Activated CD4-positive, alpha-beta T cell treated with anti-CD3 and anti-CD28 coated beads, Interleukin-10, Interleukin-2, amounts not matched to agents 100 ng/mL and 50 ng/mL, durations not matched to agents 16 hours and 8 hours (primary cell): ENCODE measurements around the gene MBTD1.
"Not testable (repeated sequence)": the region's sequence is repeated elsewhere in the genome, so short reads cannot be mapped to it uniquely, and the experiment has no call there.

ENCODE experiments used
- DNase-seq: peaks from one replicate; pipeline ENCODE4 v3.0.0-alpha.2; 2020

The MBTD1 gene

DNA sequence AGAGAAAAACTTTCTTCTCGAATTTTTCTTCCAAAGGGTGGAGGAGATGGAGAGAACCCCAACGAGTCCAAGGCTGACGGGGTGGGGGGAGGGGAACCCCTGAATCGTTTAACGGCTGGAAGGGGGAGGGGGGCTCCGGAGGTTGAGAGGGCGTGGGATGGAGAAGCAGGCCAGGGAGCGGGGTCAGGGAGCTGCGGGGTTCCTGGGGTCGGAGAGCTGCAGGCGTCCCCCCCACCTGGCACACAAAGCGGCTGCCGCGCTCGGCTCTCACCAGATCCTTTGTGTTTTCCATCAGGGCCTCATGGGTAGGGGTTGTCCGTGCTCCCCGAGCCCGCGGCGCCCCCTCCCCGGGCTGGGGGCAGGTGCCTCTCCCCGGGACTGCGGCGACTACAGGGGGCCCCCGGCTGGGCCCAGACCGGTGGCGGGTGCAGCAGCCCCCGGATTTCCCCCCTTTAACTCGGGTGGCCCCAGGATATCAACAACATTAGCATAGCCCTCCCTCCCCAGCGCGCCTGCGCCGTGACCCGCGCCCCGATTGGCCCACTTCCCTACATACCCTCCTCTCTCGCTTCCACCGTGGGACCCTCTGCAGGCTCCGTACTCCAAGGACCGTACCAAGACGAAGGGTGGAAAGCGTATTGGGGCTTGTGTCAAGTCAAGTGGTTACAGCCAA is at the start of gene MBTD1:
Gene MBTD1, minus strand, starts transcription at position 486 of the 673 bp plus-strand sequence. CDS start 34,888 bp downstream, outside the sequence.
- DNase-seq: peak; percentile 96

DNA sequence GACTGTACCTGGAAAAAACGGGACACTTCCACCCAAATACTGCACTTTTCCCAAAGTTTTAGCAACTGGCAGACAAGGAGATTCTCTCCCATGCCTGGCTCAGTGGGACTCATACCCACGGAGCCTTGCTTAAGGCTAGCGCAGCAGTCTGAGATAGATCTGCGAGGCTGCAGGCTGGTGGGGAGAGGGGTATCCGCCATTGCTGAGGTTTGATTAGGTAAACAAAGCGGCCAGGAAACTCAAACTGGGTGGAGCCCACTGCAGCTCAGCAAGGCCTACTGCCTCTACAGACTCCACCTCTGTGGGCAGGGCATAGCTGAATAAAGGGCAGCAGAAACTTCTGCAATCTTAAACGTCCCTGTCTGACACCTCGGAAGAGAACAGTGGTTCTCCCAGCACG is 45.3 kb upstream of the MBTD1 start:
- DNase-seq: no peak

DNA sequence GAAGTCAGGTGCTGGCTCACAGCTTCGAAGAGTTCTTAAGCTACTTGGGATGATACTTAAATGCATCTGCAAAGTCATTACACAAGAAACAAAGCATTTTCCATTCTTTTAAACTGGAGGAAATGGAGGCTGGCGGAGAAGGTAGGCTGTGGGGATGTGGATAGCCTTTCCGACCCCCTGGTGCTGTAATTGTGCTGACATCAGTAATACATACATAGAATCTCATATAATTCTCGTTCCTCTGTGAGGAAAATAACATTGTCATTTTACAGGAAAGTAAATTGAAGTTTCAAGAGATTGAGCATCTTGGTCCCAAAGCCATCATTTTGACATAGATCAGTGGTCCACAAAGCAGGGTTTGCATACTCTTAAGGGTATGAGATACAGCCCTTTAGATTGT is 40.0 kb upstream of the MBTD1 start:
- DNase-seq: no peak

DNA sequence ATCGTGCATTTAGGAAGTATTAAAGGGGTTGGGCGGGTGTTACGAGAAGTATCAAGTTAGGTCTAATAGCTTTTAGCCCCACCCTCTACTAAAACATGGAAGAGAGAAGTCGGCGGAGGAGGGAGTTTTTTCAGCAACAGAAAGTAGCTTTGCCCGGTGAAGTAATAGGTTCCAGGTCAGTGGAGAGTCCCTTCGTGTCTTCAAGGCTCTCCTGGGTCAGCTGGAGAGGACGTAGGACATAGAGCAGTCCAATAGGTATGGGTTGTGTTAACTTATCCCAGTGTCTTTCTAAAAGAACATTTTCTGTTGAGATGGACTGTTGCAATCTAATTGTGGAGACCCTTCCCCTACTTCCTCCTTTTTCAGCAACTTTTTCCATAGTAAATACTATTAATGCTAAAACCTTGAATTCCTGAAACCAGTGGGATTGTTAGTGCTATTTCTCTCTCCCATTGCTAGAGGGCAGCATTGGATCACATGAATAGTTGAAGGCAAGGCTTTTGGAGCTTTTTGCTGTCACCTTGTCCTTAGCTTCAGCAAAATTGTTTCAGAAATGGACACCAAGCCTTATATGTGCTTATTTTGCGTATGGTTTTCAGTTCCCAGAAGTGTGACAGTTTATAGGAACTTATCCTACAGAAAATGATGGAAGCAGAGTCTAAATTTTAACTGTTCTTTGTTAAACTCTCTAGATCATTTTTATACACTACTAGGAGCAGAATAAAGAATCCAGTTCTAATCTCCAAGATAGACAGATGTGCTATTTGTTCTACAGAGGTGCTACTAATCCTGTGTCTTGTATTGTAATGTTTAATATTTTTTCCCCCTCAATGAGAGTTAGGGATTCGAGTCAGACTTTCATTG is 38.9 kb upstream of the MBTD1 start:
- DNase-seq: peak; percentile 17

DNA sequence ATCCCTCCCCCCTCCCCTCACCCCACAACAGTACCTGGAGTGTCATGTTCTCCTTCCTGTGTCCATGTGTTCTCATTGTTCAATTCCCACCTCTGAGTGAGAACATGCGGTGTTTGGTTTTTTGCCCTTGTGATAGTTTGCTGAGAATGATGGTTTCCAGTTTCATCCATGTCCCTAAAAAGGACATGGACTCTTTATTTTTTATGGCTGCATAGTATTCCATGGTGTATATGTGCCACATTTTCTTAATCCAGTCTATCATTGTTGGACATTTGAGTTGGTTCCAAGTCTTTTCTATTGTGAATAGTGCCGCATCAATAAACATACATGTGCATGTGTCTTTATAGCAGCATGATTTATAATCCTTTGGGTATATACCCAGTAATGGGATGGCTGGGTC is 34.5 kb upstream of the MBTD1 start:
- DNase-seq: not testable (repeated sequence)

DNA sequence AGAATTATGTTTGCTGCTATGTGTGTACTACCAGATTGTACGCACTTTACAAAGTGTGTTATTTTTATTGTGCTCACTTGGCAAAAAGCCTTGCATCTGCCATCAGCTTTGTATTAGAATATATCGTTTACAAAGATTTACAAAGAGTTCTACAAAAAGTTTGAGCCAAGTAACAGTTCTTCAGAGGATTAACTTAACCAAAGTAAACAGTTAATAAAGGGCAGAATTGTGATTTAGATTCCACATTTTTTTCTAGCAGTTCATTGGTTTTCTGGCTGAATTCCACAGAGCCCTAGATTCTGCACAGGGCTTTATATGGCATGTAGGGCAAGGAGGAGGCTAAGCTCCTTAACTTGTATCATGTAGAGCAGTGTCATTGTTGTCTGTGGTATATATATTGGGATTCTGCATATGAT is 29.9 kb upstream of the MBTD1 start:
- DNase-seq: no peak

DNA sequence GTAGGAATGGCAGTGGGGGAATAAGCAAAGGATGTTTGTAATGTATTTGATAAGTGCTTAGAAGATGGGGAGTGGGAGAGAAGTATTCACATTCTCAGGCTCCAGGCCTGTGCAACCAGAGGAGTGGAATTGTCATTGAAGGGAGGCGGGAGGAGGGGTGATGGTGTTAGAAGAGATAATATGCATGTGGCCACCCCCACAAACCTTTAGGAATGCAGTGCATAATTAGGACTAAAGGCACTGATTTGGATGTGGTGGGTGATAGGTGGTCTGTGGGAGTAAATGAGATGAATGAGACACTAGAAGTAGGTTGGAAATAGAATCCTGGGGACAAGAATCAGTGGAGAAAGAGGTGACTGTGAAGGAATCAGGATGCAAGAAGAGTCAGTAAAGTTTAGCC is 27.6 kb upstream of the MBTD1 start:
- DNase-seq: no peak

DNA sequence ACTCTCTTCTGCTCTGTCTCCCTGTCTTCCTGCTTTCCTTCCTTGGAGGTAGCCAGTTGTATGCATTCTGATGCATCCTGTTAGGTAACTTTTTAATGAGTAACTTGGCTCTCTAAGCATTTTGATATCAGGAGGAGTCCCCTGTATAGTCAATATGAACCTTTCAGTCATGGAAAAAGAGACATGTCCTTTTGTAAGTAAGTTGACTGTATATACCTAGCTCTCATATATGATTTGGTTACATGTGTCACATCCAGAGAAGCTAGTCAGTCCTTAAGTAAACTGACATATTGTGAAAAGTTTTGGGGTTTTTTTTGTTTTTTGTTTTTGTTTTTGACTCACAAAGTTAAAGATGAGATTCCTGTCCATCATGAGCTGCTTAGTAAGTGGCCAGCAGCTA is 19.3 kb upstream of the MBTD1 start:
- peak; percentile 23 for DNase-seq

DNA sequence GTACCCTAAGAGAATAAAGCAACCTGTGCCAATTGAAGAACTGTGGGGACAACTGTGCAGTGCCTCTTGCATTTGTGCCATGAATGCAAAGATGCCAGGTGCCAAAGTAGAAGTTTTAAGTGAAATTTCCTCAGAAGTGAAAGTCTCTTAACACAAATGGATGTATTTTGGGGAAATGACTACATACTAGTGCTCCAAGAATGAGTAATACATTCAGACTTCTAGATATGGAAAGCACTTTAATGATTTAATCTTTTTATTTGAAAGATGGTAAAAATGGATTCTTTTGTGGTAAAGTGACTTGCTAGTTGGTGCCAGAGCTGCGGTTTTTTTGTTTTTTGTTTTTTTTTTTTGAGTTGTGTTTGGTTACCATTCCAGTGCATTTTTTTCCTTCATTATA is 15.5 kb upstream of the MBTD1 start:
- peak; percentile 26 for DNase-seq

DNA sequence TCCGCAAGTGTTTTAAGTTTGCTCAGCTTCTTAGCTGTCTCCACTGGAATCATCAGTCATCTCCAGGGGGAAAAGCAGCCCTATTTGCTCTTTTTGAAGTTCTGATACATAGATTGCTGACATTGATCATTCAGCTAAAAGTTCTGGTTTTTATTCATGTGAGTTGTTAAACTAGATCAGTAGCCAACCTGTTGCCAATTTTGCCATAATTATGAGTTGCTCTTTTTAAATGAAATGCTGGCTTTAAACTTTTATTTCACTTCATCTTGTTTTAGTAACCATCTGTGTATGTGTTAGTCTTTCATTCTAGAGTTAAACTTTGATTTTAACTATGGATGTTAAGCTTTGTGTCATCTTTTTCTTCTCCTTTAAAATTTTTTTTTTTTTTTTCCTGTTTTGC is 13.0 kb upstream of the MBTD1 start:
- DNase-seq: no peak

DNA sequence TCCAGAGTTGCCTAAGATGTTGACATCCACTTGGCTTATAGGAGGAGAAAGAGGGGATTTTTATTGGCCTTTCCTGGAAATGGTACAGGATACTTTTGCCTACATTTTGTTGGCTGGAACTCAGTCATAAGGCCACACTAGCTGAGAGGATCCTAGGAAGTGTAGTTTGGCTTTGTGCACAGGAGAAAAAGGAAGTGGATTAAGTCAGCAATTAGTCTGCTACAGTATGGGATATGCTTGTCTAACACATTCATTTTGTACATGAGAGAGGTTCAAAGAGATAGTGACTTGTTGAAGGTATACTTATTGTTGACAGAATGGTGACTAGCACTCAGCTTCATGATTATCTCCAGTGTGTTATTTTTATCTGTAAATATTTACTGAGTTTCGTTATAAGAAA is 10.8 kb upstream of the MBTD1 start:
- no peak for DNase-seq

DNA sequence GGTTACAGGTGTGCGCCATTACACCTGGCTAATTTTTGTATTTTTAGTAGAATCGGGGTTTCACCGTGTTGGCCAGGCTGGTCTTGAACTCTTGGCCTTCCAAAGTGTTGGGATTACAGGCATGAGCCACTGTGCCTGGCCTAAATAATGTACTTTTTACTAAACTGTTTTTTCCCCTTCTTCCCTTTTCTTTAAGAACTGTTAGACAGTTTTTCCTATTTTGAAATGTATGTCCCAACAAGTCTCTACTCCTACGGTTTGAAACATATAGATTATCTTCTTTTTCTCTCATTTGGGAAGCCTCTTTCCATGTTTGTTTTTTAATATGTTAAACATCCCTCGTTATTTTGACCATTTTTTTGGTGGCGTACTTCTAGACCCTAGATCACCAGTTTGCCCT is 10.1 kb upstream of the MBTD1 start:
- DNase-seq: no peak

DNA sequence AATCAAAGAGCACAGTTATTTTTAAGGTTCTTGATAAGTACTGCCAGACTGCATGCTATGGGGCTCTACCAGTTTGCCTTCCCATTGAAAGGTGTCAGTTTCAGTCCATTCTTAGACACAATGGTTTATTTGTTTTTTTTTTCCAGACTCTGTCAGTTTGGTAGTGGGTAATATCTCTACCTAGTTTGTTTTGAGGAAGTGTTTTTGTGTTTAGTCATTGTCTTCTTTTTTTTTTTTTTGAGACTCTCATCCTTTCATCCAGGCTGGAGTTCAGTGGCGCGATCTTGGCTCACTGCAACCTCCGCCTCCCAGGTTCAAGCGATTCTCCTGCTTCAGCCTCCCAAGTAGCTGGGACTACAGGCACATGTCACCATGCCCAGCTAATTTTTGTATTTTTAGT is 4.6 kb upstream of the MBTD1 start:
- DNase-seq: not testable (repeated sequence)

DNA sequence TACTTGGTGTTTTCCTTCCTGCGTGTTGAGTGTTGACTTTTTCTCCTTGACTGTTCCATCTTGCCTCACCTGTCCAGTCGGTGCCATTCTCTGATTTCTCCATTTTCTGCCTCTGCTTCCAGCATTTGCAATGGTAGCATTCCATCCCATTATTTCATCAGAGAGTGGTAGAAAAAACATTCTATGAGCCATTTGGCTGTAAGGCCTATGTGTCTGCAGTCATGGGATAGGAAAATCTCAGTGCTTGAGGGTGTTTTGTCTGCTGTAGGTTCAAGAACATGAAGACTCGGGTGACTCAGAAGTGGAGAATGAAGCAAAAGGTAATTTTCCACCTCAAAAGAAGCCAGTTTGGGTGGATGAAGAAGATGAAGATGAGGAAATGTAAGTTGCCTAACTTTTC is 3.2 kb upstream of the MBTD1 start:
- DNase-seq: peak; percentile 31

DNA sequence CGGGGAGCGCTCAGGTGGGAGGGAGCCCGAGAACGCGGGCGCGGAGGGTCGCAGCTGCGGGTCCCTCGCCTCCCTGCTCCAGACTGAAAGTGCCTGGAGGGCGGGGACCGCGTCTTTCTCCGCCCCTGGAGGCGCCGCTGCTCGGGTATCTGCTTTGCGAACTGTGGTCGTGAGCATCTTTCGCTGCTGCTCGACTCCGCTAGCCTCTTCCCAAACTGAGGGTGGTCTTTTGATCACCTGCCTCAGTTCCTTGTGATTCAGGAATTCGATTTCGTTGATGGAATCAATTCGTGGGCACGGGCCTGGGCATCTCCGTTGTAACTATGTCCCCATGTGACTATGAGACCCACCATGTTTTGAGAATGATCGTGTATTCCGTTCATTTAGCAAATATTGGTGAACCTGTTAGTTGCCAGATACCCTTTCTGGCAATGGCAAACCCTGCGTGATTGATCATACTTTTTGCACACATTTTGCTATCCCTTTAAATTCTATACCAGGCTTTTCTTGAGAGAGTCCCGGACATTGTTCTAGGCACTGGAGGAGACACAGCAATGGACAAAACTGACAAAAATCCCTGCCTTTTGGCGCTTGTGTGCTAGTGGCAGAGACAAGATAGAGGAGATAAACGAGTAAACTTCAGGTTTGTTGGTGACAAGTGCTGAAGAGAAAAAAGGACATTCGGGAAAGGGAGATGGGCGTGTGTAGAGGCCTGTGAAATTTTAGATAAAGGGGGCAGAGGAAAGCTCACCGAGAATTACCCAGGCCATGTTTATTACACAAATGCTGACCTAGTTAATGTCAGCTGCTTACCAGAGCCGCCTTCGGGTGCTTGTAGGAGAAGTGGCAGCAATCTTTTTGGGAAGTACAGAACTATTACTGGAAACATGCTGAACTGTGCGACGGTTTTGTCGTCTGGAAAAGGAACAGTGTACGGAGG is 1.4 kb upstream of the MBTD1 start:
- no peak for DNase-seq

DNA sequence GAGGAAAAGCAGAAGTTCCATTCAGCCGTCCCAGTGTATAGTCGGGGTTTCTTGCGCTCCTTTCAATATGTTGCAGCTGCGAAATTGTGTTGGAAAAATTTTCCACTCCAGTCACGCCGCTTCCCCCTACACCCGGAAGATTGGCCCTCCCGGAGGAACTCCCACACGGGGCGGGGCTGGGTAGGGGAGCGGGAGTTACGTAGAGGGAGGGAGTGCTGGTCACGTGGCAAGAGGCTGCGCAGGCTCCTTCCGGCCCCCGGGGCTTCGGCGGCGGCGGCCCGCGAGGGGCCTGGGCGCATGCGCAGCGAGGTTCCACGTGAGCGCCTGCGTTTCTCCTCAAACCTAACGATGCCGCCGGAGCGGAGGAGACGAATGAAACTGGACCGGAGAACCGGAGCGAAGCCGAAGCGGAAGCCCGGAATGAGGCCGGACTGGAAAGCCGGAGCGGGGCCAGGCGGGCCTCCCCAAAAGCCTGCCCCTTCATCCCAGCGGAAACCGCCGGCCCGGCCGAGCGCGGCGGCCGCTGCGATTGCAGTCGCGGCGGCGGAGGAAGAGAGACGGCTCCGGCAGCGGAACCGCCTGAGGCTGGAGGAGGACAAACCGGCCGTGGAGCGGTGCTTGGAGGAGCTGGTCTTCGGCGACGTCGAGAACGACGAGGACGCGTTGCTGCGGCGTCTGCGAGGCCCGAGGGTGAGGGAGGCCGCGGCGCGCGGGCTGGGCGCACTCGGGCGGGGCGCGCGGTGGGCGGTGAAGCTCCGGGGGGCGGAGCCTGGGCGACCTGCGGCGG is 581 bp upstream of the MBTD1 start, which contains the start of gene UTP18:
Gene UTP18, plus strand, starts transcription at position 310 of the 787 bp plus-strand sequence. Its CDS starts 39 bp downstream, at position 349.
- peak; percentile 98 for DNase-seq

DNA sequence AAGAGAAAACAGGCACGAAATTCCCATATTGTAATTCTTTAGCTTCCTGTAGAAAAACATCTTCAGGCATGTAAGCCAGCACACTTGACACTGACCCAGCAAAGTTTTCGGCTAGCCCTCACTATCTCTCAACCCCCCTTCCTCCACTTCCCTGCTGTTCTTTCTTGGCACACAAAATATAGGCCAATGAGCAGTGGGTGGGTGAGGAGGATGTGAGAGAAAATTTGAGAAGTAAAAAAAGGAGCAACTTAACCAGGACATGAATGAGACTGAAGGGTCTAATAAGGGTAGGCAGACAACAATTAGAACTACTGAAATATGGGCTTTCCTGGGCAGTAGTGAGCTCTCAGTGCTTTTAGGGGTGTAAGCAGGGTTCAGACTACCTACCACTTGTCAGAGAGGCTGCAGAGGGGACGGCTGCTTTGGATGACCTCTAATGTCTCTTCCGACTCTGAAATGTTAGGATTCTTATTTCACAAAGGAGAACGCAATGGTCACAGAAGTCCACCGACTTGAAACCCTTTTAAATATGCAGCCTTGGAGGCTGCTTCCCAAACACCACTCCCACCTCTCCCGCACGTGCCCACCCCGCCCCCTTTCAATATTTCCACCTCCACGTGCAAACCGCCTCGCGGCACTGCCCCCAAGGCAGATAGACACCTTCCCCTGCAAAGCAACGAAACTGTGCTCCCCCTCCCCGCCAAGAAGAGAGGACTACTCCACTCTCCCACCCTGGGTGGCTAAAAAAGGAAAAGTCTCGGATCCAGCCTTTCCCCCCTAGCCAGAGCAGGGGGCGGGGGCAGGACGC is 889 bp downstream of the MBTD1 start:
- DNase-seq: no peak

DNA sequence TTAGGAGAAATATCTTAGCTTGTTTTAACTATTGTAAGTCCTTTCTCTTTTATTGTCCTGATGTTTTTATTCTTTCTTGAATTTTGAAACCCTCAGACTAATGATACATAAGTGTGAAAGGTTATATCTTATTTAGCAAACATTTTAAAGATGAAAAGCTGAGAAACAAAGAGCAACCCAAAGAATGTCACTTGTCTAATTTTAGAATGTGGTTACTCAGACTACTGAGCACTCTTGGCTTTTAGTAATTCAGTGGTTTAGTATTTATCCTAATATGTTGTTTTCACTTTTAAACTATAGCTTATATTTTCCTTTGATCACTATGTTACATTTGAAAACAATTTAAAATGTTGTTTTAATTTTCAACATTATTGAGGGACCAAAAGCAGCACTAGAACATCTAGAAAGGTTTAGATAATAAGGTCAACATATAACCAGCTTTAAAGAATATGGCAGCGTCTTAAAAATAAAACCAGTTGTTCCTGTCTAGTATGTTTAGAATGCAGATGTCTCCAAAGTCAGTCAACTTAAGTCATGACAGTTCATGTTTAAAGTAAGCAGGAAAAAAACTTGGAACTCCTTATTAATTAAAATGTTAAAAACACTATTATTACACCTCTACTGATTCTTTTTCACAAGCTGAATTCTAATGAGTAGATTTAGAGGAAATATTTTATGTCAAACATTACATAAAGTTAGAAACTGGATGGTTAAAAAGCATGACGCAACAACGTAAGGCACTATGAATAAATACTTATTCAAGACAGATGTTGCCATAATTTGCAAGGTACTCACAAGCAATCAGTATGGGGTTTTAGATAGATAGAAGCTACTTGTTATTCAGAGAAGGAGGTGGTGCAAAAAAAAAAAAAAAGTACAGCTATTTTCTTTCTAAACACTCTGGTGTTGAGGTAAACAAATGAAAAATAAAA is 2.4 kb downstream of the MBTD1 start:
- no peak for DNase-seq

DNA sequence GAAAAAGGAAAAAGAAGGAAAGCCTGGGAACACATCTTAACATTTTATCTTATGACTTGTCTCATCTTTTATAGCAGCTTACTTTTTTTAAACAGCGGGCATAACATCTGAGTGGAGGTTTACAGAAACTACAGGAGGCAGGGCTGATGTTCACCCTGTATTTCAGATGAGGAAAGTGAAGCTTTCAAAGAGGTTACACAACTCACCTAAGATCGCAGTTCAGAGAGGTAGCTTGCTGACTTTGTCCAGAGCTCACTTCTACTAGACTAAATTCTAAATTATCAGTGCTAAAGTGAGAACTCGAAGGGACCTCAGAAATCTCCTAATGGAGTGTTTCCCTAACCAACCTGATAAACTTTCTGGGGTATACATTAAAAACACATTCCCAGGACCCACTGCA is 3.7 kb downstream of the MBTD1 start:
- no peak for DNase-seq

DNA sequence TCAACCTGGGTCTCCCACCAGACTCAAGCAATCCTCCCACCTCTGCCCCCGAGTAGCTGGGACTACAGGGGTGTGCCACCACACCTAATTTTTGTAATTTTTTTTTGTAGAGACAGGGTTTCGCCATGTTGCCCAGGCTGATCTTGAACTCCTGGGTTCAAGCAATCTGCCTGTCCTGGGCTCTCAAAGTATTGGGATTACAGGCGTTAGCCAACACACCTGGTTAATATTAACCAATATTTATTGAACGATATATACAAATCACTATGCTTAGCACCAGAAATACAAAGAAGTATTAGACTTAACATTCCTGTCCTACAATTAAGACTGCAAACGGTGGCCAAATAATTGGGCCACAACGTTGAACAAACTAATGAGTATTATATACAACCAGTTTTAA is 4.2 kb downstream of the MBTD1 start:
- no peak for DNase-seq
